ENCODE measurements around the gene MMD. TPM values are rescaled to one million over a fixed set of nuclear protein-coding genes. Genes with fewer than 3 reads are reported as not detected.

The MMD gene
- total and polyA plus RNA-seq, 11 donors = 8.2 to 25.0 (median 12.4) TPM

DNA sequence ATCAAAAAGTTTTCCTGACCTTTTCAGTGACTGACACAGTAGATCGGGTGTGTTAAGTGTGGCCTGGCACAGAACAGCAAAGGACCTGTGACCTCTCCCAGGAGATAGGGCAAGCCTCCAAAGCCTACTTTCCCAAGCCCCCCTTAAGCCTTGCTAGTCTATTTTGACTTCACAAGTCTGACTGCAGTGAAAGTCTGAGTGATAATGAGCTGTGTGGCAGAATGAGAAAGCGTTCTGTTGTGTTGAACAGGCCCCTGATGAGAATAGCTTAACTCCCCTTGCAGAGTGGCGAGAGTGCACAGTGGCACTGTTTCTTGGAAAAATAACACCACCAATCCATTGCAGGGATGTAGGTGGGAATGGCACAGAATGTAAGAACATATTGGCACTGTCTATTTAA, 32.8 kb downstream of the MMD start:
- TF ChIP-seq POLR2A (IDR thresholded peaks at IDR 0.05) = no peak
- TF ChIP-seq, protein P1, sequence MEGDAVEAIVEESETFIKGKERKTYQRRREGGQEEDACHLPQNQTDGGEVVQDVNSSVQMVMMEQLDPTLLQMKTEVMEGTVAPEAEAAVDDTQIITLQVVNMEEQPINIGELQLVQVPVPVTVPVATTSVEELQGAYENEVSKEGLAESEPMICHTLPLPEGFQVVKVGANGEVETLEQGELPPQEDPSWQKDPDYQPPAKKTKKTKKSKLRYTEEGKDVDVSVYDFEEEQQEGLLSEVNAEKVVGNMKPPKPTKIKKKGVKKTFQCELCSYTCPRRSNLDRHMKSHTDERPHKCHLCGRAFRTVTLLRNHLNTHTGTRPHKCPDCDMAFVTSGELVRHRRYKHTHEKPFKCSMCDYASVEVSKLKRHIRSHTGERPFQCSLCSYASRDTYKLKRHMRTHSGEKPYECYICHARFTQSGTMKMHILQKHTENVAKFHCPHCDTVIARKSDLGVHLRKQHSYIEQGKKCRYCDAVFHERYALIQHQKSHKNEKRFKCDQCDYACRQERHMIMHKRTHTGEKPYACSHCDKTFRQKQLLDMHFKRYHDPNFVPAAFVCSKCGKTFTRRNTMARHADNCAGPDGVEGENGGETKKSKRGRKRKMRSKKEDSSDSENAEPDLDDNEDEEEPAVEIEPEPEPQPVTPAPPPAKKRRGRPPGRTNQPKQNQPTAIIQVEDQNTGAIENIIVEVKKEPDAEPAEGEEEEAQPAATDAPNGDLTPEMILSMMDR (IDR thresholded peaks at IDR 0.05) = no peak
- Histone ChIP-seq H3K9me3 (no peaks in the 10 kb centered on the region), H3K4me1 (peaks cover 0 to 16% (median 0%) of the 10 kb centered on the region in 12 donors), H3K4me3 (no peak overlapping the region), H3K27me3 (no peaks in the 10 kb centered on the region), H3K27ac (no peak overlapping the region), H3K36me3 (peaks cover 0 to 22% (median 9%) of the 10 kb centered on the region in 9 donors)
- intact Hi-C loops (cut with DNase I) = no loop called here
- WGBS, 4 donors = 31 to 44% (median 38%) methylated on average over 3 of the region's 3 CpGs
- peak in 3 of 4 donors; percentile 16 to 64 (median 33) for ATAC-seq
- no peak for DNase-seq

DNA sequence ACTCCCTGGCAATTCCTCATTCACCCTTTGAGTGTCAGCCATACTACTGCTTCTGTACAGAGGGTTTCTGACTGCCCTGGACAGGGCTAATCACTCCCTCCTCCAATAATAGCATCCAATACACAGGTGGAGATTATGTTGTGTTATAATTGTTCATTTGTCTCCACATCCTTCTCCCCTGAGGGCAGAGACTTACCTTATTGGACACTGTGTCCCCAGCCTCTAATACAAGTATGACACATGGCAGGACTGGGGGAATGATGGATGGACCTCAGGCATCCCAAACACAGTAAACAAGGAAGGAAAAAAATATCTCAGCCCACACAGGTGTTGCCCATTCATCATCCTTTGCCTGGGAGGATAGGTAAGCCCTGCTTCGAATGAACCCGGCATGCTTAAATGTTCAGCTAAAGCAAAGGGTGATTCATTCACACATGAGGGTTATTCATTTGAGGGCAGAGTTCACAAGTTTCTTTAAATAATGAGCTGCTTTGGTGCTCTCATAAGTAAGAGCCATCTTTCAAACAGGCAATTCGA, 34.8 kb downstream of the MMD start:
- 82 to 93% (median 89%) methylated on average over 3 of the region's 3 CpGs for WGBS, 4 donors
- intact Hi-C loops (cut with DNase I) = no loop called here

DNA sequence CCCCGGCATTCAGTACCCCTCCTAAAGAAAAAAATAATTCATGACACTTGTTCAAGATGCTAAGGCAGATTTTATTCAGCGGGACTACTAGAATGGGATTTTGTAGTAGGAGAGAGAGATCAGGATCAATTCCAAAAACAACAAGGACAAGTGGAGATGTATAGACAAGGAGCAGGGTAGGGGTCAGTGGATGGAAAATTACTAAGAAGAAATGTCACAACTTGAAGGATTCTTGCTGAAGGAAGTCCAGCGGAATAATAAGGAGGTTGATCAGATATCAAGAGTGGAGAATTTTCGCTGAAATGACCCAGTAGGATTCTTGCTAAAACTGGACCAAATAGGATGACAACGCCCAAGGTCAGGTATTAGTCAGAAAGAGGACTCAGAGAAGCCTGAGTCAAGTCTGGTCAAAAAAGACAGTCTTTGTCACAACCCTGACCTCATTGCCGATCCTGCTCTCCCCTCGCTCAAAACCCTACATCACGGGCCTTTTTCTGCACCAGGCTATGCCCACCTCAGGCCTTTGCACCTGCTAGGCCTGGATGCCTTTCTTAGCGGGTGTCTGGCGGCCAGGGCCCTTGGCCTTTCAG, 36.9 kb downstream of the MMD start:
- 79 to 91% (median 80%) methylated on average over 10 of the region's 10 CpGs for WGBS, 4 donors
- no peaks in the 10 kb centered on the region for H3K27me3 ChIP-seq
- no peaks in the 10 kb centered on the region for H3K36me3 ChIP-seq
- no peak overlapping the region for H3K27ac ChIP-seq
- DNase-seq (no peak), ATAC-seq (no peak)
- peaks cover 0 to 16% (median 0%) of the 10 kb centered on the region in 12 donors for H3K4me1 ChIP-seq
- H3K4me3 ChIP-seq = no peak overlapping the region
- intact Hi-C loops (cut with DNase I) = no loop called here
- H3K9me3 ChIP-seq = no peaks in the 10 kb centered on the region
- TF ChIP-seq, protein P1 (IDR thresholded peaks at IDR 0.05) = no peak
- TF ChIP-seq POLR2A (IDR thresholded peaks at IDR 0.05) = no peak

More for the DNA sequence above, 34.8 kb downstream of the MMD start:
- Histone ChIP-seq H3K36me3 (peaks cover 0 to 2% (median 0%) of the 10 kb centered on the region in 9 donors), H3K27ac (no peak overlapping the region), H3K27me3 (no peaks in the 10 kb centered on the region), H3K9me3 (no peaks in the 10 kb centered on the region), H3K4me3 (no peak overlapping the region), H3K4me1 (peaks cover 0 to 16% (median 0%) of the 10 kb centered on the region in 12 donors)
- DNase-seq (no peak), ATAC-seq (no peak)
- no peak for TF ChIP-seq POLR2A (IDR thresholded peaks at IDR 0.05)
- TF ChIP-seq, protein P1 (IDR thresholded peaks at IDR 0.05) = no peak

DNA sequence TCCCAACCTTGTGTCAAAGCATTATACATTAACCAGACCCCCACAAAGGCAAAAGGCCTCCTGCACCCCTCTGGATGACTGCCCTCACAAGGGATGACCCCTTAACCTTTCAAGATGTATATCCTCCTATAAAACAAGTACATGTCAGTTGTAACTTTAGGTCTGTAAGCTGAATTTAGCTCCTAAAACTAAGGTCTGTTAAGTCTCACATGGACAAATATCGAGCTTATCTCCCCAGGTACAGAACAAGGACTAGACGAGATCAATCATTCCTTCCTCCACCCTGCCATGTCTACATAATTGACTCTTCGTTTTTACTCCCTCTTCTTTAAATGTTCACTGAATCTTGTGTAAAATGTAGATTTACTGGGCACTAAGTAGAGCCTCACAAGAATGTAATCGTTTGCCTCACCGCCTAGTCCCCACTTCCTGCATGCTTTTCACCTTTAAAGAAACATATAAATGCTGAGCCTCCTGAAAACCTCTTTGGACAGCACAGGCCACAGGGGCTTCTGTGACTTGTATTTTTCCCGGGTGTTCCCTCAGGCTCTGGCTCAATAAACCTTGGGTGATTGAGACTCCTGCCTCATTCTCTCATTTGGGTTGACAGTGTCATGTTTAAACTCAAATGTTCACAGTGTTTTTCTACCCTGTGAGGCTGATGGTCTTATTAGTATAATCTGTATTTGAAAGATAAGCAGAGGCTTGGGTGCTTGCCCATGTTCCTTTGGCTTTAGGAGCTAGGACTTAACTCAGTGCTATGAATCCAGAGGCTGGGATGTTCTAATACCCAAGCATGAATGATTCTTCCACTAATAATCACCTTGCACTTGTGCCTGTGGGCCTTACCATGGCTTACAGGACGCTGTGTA, 37.6 kb downstream of the MMD start:
- Histone ChIP-seq H3K27ac (peak overlapping the region in 1 of 12 donors; percentile 3), H3K36me3 (no peaks in the 10 kb centered on the region), H3K27me3 (no peaks in the 10 kb centered on the region), H3K4me1 (peaks cover 0 to 12% (median 0%) of the 10 kb centered on the region in 12 donors), H3K9me3 (no peaks in the 10 kb centered on the region), H3K4me3 (no peak overlapping the region)
- intact Hi-C loops (cut with DNase I) = no loop called here
- no peak for ATAC-seq
- 49 to 62% (median 58%) methylated on average over 6 to 7 of the region's 7 CpGs for WGBS, 4 donors
- TF ChIP-seq POLR2A (IDR thresholded peaks at IDR 0.05) = no peak
- TF ChIP-seq, protein P1 (IDR thresholded peaks at IDR 0.05) = no peak
- no peak for DNase-seq

Data from heart left ventricle (tissue), 16 donors.